ENCODE data around the gene ELAVL3. TPM values are rescaled to one million over a fixed set of nuclear protein-coding genes. Genes with fewer than 3 reads are reported as not detected.

ELAVL3 gene
- total and polyA plus RNA-seq, 8 donors, result 0.04 to 0.31 (median 0.16) TPM; not detected in 1

DNA sequence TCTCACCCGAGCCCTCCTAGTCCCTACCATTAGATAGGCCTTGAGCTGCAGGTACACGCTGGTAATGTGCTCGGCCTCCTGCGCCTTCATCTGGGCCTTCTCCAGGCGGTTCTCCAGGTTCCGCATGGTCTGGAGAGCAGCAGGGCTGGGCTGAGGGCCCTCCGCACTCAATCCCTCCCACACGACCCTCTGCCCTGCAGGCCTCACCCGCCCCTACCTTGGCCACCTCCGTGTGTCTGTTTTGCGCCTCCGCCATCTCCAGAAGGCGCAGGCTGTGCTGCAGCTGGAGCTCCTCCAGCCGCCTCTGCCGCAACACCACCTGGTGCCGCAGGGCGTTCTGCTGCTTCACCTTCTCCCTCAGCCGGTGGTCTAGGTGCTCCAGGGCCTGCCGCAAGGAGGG is 54.2 kb downstream of the ELAVL3 start:
- H3K9me3 ChIP-seq, result no peaks in the 10 kb centered on the region
- intact Hi-C loops (cut with DNase I), result no loop called here
- TF ChIP-seq, protein P1, sequence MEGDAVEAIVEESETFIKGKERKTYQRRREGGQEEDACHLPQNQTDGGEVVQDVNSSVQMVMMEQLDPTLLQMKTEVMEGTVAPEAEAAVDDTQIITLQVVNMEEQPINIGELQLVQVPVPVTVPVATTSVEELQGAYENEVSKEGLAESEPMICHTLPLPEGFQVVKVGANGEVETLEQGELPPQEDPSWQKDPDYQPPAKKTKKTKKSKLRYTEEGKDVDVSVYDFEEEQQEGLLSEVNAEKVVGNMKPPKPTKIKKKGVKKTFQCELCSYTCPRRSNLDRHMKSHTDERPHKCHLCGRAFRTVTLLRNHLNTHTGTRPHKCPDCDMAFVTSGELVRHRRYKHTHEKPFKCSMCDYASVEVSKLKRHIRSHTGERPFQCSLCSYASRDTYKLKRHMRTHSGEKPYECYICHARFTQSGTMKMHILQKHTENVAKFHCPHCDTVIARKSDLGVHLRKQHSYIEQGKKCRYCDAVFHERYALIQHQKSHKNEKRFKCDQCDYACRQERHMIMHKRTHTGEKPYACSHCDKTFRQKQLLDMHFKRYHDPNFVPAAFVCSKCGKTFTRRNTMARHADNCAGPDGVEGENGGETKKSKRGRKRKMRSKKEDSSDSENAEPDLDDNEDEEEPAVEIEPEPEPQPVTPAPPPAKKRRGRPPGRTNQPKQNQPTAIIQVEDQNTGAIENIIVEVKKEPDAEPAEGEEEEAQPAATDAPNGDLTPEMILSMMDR (IDR thresholded peaks at IDR 0.05), result no peak
- no peak overlapping the region for H3K27ac ChIP-seq
- no peak for ATAC-seq
- no peaks in the 10 kb centered on the region for H3K36me3 ChIP-seq
- DNase-seq, result no peak
- peaks cover 0 to 26% of the 10 kb centered on the region in 2 donors for H3K27me3 ChIP-seq
- H3K4me1 ChIP-seq, result peaks cover 8 to 14% of the 10 kb centered on the region in 2 donors
- no peak overlapping the region for H3K4me3 ChIP-seq

DNA sequence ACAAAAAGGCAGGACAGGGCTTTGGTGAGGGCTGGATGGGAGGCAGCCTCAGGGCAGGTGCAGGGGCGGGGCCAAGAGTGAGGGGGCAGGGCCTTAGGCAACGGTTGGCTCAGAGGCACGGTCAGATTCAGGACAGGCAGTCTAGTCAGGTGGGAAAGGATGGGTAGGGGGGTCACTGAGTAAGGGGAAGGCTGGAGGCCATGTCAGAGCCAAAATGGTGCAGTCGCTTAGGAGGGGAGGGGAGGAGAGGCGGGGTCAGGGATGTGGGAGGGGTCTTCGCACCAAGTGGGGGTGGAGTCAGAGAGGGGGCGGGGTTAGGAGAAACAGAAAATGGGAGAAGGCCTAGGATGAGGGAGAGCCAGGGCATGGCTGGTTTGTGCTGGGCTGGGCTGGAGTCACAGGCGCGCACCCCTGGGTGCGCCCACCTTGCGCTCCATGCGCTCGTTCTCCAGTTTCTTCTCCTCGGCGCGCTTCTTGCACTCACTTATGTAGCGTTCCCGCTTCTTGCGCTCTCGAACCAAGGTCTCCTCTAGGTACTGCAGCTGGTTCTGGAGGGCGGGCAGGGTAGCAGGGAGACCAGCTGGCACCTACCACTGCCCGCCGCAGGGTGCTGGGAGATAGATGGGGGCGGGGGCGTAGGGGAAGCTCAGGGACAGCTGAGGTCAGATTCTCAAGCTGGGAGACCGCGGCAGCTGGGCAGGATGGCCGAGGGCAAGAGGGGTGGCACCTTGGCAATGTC is 55.0 kb downstream of the ELAVL3 start:
- Histone ChIP-seq H3K27ac (no peak overlapping the region), H3K4me1 (peaks cover 12 to 22% of the 10 kb centered on the region in 2 donors), H3K9me3 (no peaks in the 10 kb centered on the region), H3K36me3 (no peaks in the 10 kb centered on the region), H3K27me3 (peaks cover 0 to 34% of the 10 kb centered on the region in 2 donors), H3K4me3 (no peak overlapping the region)
- no peak for DNase-seq
- no peak for ATAC-seq
- TF ChIP-seq, protein P1 (IDR thresholded peaks at IDR 0.05), result no peak
- intact Hi-C loops (cut with DNase I), result no loop called here

DNA sequence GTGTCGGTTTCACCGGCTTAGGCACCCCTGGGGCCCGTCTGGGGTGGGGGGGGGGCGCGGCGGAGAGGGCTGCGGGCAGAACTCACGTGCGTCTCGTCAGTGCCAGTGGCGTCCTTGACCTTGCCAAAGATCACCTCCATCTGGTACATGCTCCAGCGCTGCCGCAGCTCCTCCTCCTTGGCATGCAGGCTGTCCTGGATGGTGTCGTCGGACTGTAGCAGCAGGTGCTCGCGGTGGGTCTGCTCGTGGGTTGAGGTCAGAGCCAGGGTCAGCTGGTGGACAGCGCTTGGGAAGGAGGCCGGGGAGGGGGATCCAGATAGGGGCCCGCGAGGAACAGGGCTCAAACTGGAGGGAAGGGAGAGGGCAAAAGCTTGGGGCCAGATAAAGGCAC is 57.1 kb downstream of the ELAVL3 start:
- Histone ChIP-seq H3K27ac (no peak overlapping the region), H3K27me3 (peaks cover 4 to 55% of the 10 kb centered on the region in 2 donors), H3K9me3 (no peaks in the 10 kb centered on the region), H3K36me3 (no peaks in the 10 kb centered on the region), H3K4me1 (peaks cover 17 to 41% of the 10 kb centered on the region in 2 donors), H3K4me3 (no peak overlapping the region)
- ATAC-seq (no peak), DNase-seq (no peak)
- intact Hi-C loops (cut with DNase I), result no loop called here
- TF ChIP-seq, protein P1 (IDR thresholded peaks at IDR 0.05), result no peak

DNA sequence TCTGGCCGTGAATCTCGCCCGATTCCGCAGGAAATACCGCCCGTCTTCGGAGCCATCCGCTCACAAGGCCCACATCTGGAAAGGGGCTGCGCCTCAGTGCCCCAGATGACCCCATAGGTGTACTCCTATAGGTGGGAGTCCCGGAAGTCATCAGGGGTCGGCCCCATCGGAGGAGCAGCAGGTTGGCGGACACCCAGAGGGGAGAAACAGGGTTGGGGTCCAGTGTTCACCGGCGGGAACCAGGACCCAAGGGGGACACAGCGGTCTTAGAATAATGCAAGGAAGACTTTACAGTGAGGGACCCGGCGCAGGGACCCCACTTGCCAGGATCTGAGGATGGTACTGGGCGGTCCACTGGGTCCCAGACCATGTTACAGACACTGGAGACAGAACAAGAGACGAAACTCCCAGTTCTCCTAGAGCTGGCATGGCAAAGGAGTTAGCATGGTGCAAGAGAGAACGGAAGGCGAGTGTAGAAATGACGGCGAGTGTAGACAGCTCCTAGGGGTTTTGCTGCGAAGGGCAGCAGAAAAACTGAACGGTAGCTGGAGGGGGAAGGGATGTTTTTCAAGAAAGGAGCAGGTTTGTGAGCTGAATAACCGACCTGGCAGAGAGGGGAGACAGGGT is 57.6 kb downstream of the ELAVL3 start:
- H3K4me1 ChIP-seq, result peaks cover 17 to 45% of the 10 kb centered on the region in 2 donors
- intact Hi-C loops (cut with DNase I), result no loop called here
- TF ChIP-seq, protein P1 (IDR thresholded peaks at IDR 0.05), result no peak
- DNase-seq, result no peak
- no peak overlapping the region for H3K27ac ChIP-seq
- ATAC-seq, result no peak
- no peak overlapping the region for H3K4me3 ChIP-seq
- H3K9me3 ChIP-seq, result no peaks in the 10 kb centered on the region
- H3K27me3 ChIP-seq, result peaks cover 4 to 60% of the 10 kb centered on the region in 2 donors
- H3K36me3 ChIP-seq, result no peaks in the 10 kb centered on the region

All from left lung (tissue), 10 donors.